Upper lobe of left lung (tissue), 4 donors: ENCODE data around the gene SLC25A12.

Experiments
- POLR2A ChIP-seq, 4 donors: fragments of 450-650 bp; IDR thresholded peaks; one replicate each; pipeline ENCODE4 v1.5.1; 2016 to 2017; ENCODE audit warnings: antibody characterized with exemption in 4 of 4, mild to moderate bottlenecking in 2 of 4
- TF ChIP-seq, protein P1 (sequence below), 6 experiments: fragments of 450-650 bp in 4 of 6; fragments of 200-600 bp in 2 of 6; sonication (generic) in 2 of 6; IDR thresholded peaks; one replicate each; pipeline ENCODE4 v1.5.1; 2016 to 2019; ENCODE audit warnings: antibody characterized with exemption in 6 of 6

GRCh38 chr2:171893196-171893823, 734 bp downstream of the SLC25A12 start:
- TF ChIP-seq, protein P1, sequence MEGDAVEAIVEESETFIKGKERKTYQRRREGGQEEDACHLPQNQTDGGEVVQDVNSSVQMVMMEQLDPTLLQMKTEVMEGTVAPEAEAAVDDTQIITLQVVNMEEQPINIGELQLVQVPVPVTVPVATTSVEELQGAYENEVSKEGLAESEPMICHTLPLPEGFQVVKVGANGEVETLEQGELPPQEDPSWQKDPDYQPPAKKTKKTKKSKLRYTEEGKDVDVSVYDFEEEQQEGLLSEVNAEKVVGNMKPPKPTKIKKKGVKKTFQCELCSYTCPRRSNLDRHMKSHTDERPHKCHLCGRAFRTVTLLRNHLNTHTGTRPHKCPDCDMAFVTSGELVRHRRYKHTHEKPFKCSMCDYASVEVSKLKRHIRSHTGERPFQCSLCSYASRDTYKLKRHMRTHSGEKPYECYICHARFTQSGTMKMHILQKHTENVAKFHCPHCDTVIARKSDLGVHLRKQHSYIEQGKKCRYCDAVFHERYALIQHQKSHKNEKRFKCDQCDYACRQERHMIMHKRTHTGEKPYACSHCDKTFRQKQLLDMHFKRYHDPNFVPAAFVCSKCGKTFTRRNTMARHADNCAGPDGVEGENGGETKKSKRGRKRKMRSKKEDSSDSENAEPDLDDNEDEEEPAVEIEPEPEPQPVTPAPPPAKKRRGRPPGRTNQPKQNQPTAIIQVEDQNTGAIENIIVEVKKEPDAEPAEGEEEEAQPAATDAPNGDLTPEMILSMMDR (IDR thresholded peaks at IDR 0.05): no peak
- no peak for TF ChIP-seq POLR2A (IDR thresholded peaks at IDR 0.05)
